Cerebellar nuclear complex (tissue), 1 donor: ENCODE results near the gene BRD1.

ENCODE experiments used
- DNase-seq, 2 experiments: peaks; one replicate each; lab custom pipeline; 2025; lab: John Stamatoyannopoulos, UW

The BRD1 gene

DNA sequence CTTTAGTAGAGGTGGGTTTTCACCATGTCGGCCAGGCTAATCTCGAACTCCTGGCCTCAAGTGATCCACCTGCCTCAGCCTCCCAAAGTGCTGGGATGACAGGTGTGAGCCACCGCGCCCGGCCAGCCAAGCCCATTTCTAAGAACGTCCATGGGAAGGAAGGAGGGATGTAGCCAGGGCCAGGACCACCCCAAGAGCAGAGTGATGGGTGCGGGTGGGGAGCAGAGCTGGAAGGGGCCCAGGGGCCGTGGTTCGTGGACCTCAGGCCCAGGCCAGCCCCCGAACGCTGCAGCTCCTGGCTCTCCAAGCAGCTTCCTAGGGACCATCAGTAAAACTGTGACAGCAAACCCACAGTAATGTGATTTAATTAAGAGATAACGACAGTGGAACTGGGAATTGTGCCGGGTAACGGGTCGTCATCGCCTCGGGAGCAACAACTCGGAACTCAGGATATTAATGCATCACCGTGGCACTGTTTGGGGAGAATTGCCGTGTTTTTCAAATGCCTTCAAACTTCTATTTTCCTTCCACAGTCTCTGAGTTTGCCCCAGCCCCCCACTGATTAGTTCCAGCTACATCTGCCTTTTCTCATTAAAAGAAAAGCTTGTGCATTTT is 74.3 kb downstream of the BRD1 start:
- no peak for DNase-seq

GRCh38 chr22:49752598-49753091 is 75.0 kb downstream of the BRD1 start:
- DNase-seq: no peak

DNA sequence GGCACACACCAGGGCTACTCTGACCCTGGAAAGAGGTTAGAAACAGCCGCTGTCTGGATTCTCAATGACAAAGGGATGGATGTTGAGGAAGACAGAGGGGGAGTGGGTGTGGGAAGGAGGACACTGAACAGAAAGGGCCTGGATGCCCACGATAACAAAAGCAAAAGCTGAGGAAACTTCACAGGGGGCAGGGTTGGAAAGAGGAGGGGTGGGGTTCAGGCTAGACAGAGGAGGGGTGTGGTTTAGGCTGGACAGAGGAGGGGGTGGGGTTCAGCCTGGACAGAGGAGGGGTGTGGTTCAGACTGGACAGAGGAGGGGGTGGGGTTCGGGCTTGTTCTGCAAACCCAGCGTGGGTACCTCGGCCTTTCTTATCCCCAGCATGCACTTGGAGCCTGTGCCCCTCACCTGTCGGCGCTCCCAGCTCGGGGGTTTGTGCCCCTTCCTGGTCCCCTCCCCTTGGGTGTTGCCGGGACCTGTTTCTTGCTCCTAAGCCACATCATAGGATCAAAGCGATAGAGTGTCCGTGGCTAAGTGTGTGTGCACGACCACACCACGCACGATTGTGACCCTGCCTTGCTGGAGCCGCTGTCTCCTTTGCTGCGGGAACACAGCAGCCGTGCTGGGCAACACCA is 75.6 kb downstream of the BRD1 start:
- no peak for DNase-seq

DNA sequence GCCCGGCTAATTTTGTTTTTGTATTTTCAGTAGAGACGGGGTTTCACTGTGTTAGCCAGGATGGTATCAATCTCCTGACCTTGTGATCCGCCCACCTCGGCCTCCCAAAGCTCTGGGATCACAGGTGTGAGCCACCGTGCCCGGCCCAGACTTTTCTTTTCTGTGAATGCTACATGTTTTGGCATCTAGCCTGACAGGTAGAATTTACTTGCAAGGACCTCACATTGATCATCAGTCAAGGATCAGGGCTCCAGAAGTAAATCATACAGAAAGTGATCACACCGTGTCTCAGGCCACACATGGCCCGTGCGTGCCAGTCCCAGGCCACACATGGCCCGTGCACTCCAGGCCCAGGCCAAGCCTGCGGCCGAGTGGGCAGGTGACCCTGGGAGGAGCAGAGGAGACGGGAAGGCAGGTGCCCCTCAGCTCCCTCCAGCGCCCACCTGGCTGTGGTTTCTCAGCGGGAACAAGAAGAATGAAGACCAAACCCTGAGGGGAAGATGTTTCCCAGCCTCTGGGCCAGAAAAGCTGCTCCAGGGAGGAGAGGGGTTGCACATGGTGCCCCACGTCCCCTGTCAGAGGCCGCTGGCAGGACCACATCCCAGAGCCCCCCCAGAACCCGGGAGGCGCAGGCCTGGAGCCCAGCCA is 76.2 kb downstream of the BRD1 start:
- DNase-seq: no peak

GRCh38 chr22:49749885-49750510 is 77.7 kb downstream of the BRD1 start:
- DNase-seq: no peak

DNA sequence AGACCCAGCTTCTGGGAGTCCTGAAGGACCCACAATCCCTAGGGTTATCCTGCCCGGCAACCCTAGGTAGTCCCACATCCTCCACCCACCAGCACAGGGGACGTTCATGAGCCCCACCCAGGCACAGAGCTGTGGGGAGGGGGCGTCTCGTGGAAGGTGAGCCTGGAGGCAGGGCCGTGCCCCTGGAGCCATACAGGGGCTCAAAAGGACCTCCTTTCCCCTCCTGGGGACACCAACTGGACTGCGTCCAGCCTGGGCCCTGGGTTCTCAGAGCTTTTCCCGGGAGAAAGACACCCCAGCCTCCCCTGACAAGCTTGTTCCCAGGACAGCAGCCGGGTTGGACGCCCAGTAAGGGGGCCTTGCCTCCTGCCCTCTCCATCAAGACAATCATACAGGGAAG is 78.4 kb downstream of the BRD1 start:
- no peak for DNase-seq

GRCh38 chr22:49748514-49748913 is 79.2 kb downstream of the BRD1 start:
- no peak for DNase-seq

DNA sequence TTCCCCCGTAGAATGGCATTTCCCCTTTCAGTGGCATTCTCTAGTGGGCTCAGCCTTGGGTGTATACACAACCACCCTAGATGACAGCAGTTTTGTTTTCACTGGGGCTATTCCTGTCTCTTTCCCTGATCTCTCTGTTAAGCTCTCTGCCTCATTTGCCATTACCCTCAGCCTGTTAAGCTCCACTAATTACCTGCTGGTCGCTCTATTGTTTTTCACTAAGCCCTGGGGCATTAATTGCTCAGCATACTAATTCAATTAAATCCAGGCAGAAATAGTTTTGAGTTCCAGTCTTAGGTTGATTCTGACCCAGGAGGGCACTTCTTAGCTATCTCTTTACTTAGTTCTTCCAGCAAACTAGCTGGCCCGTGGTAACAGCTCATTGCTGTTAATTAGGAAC is 80.0 kb downstream of the BRD1 start:
- DNase-seq: no peak

DNA sequence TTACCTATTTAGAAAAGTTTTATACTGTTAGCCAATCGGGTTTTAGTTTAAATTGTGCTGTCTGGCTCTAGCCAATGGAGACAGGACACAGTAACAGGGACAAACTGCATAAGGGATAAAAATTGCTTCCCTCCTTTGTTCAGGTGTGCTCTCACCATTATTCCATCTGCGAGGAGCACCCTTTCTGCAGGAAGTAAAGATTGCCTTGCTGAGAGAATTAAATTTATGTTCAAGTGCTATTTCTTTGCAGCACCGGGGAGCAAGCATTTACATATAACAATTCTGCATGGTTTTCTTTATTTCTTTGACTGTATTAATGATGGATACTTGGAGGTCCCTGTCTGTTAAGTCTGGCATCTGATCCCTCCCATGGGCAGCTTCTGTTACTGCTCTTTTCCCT is 80.5 kb downstream of the BRD1 start:
- no peak for DNase-seq

GRCh38 chr22:49746065-49746464 is 81.6 kb downstream of the BRD1 start:
- DNase-seq: no peak

- no peak for DNase-seq
These were observed 87.4 kb downstream of the BRD1 start for GRCh38 chr22:49740242-49740641.

- DNase-seq: no peak
These were observed 88.5 kb downstream of the BRD1 start for GRCh38 chr22:49739138-49739537.

DNA sequence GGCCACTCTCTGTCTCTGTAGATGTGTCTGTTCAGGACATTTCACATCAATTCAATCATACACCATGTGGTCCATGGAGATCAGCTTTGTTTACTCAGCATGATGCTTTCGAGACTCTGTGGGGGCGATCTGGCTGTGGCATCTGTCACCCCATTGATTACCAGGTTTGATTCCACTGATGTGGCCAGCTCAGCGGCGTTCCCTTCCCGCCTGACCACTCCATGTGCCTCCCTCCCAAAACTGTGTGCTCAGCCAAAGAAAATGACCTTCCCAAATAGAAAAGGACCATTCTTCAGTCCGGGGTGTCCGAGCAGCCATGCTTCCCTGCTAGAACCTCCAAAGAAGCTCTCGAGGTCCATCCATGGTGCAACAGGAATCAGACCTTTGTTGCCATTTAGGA is 89.1 kb downstream of the BRD1 start:
- no peak for DNase-seq

DNA sequence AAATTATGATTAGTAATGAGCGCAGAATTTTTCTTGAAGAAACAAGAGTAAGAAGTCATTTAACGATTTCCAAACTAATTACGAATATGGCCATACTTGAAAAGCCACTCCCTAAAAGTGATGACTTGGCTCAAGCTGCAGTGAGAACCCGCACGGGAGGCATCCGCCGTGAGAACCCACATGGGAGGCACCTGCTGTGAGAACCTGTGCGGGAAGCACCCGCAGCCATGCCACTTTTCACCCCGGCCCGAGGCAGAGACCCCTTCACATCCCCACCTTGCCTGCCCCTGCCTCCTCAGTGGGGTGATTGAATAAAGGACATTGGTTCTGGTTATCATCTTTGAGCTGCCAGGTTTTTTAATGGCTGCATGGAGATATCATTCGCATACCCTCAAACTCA is 89.7 kb downstream of the BRD1 start:
- no peak for DNase-seq

DNA sequence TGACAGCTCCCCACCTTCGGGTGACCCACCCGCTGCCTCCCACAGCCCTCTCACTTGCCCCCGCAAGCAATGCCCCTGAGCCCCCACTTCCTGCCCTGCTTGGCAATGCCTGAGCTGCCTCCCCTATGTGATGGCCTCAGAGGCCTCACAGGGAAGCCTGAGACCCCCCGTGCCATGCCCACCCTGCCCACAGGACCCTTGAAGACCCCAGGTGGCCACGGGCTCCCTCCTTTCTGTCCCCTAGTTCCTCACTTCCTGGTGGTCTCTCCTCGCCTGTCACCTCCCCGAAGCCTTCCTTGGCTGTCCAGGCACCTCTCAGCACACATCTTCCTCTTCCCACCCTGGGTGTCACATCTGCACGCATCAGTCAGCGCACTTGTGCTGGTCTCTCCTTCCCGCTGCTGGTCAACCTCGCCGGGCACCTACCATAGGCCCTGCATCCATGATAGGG is 90.5 kb downstream of the BRD1 start:
- no peak for DNase-seq

GRCh38 chr22:49736538-49736937 is 91.1 kb downstream of the BRD1 start:
- DNase-seq: no peak

DNA sequence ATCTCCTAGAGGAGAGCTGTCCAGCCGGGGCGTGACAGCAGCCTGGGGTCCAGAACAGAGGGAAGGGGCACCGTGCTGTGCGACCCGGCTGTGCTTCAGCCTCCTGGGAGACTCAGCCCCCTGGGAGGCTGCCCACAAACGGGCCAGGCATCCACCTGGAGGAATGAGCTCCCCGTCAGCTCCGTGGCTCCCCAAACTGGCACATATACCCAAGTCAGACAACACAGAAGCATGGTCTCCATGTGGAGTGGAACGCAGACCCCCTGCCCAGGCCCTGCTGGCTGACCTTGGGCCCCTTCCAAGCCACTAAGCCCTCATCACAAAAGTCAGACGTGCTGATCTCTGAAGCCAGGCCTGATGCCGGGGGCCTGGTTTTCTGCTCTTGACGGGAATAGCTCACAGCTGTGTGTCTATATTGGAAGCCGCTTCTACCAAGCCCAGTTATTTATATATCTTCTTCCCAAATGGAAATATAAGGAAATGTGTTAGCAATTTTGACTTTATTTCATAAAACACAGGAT is 91.7 kb downstream of the BRD1 start:
- DNase-seq: no peak

DNA sequence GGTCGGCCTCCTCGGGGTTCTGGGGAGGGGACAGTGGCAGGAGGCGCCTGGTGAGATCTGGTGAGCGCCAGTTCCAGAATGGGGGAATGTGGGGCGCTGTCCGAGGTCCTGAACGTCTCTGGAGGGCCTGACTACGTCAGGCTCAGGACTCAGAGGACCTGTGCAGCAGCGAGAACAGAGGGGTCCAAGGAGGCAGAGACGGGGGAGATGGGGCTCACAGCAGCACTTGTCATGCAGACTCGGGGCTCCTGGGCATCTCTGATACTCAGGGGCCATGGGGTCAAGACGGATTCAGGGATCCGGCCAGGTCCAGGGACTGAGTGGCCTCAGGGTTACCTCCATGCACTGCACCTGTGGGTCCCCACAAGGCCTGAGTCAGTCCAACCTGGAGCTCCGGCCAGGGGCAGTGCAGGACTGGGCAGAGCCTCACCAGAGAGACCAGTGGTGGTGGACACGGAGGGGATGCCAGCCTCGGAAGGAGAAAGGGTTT is 92.2 kb downstream of the BRD1 start:
- DNase-seq: no peak

DNA sequence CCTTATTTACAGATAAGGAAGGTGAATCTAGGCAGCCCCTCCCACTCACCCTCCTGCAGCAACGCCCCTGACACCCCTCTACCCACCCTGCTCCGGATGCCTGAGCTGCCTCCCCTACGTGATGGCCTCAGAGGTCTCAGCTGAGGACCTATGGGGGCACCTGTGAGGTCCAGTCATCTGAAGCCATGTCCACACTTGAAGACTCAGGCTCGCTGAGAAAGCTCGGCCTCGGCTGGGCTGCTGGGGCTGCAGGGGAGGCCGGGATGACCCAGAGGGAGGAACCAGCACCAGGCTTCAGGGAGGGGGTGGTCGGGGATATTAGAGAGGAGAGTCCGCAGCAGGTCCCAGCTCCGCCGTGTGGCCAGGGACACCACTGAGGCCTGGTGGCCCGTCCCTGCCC is 92.8 kb downstream of the BRD1 start:
- no peak for DNase-seq

- no peak for DNase-seq
These were observed 93.3 kb downstream of the BRD1 start for GRCh38 chr22:49734390-49734789.

DNA sequence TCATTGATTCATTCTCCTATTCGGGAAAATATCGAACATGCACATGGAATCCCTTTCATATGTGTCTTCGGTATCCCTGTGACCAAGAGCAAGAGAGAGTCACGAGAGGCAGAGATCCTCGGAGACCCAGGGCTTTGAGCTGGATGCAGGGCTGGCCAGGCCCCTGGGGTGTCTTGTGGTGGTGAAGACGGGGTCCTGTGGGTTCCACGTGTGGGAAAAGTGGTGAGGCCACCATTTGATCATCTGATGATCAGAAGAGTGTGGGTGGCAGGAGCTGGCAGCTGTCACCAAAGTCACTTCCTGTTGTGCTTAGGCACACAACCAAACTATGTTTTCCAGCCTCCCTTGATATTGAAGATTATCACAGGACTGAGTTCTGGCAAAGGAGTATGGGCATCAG is 94.0 kb downstream of the BRD1 start:
- no peak for DNase-seq

DNA sequence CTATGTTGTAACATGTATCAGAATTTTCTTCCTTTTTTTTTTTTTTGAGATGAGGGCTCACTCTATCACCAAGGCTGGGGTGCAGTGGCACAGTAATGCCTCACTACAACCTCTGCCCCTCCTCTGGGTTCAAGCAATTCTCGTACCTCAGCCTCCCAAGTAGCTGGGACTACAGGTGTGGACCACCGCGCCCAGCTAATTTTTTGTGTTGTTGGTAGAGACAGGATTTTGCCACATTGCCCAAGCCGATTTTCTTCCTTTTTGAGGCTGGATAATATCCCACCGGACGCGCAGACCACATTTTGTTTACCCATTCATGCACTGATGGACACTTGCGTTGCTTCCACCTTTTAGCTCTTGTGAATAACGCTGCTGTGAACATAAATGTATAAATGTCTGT is 97.0 kb downstream of the BRD1 start:
- no peak for DNase-seq
